IMR-90 (cell line): ENCODE measurements around the gene PHF11. TPM values are rescaled to one million over a fixed set of nuclear protein-coding genes. Genes with fewer than 3 reads are reported as not detected.

Source experiments
- ATAC-seq: fragments of 200-7000 bp; cut with Tn5 transposase; 2 replicates; pipeline ENCODE4 v1.9.1; 2020; ENCODE audit warnings: low read depth, mild to moderate bottlenecking, moderate library complexity
- BruUV-seq: library from RNA; stranded (reverse); fragments of 400-500 nt; replicated peaks from 2 replicates; lab custom pipeline; 2021; lab: Mats Ljungman, UMichigan
- CTCF ChIA-PET: fragments of 300-600 bp; formaldehyde crosslinking; extraction: SDS; loops from one replicate; lab custom pipeline; 2021; ENCODE audit warnings: antibody characterized with exemption; lab: Yijun Ruan, JAX
- POLR2A ChIA-PET: fragments of 300-600 bp; sonication (Branson Sonifier 250); formaldehyde crosslinking; loops from one replicate; lab custom pipeline; 2022; ENCODE audit warnings: antibody characterized with exemption; ENCODE audit not compliant: unreplicated experiment; lab: Charles Lee
- DNase-seq: peaks from one replicate; pipeline ENCODE4 v3.0.0; 2013
- H2AFZ ChIP-seq: replicated peaks from 2 replicates; pipeline ENCODE3; 2013; ENCODE audit warnings: low read length, mild to moderate bottlenecking; ENCODE audit not compliant: poor library complexity
- H2AK5ac ChIP-seq: 2 replicates; pipeline ENCODE4 v1.6.1; 2013; ENCODE audit warnings: low read depth, low read length, inconsistent platforms
- H2AK9ac ChIP-seq: replicated peaks from 2 replicates; pipeline ENCODE3; 2013; ENCODE audit warnings: mild to moderate bottlenecking, low read depth, low read length, moderate library complexity; ENCODE audit not compliant: poor library complexity
- H2BK120ac ChIP-seq: 2 replicates; pipeline ENCODE4 v1.6.1; 2013; ENCODE audit warnings: low read depth, low read length, inconsistent platforms
- H2BK15ac ChIP-seq: 3 replicates; pipeline ENCODE4 v1.6.1; 2013; ENCODE audit warnings: low read depth, low read length, inconsistent platforms
- H2BK20ac ChIP-seq: 2 replicates; pipeline ENCODE4 v1.6.1; 2013; ENCODE audit warnings: low read depth, mild to moderate bottlenecking, inconsistent platforms, low read length, moderate library complexity
- H2BK5ac ChIP-seq: 2 replicates; pipeline ENCODE4 v1.6.1; 2013; ENCODE audit warnings: mild to moderate bottlenecking, low read depth, low read length, inconsistent platforms; ENCODE audit not compliant: poor library complexity, severe bottlenecking
- H3K14ac ChIP-seq: replicated peaks from 2 replicates; pipeline ENCODE4 v1.6.1; 2013; ENCODE audit warnings: low read depth, low read length, inconsistent platforms
- H3K18ac ChIP-seq: 2 replicates; pipeline ENCODE4 v1.6.1; 2013; ENCODE audit warnings: low read depth, low read length, control low read depth
- H3K23ac ChIP-seq: 2 replicates; pipeline ENCODE4 v1.6.1; 2013; ENCODE audit warnings: low read depth, low read length, inconsistent platforms
- H3K27ac ChIP-seq: 2 replicates; pipeline ENCODE4 v1.5.1; 2013; ENCODE audit warnings: mild to moderate bottlenecking, control low read depth, low read length; ENCODE audit not compliant: insufficient read depth
- H3K27me3 ChIP-seq: 2 replicates; pipeline ENCODE4 v1.6.1; 2013; ENCODE audit warnings: low read length; ENCODE audit not compliant: control insufficient read depth, insufficient read depth
- H3K36me3 ChIP-seq: 2 replicates; pipeline ENCODE4 v1.6.1; 2013; ENCODE audit warnings: low read length, mixed read lengths; ENCODE audit not compliant: control insufficient read depth, insufficient read depth
- H3K4ac ChIP-seq: 2 replicates; pipeline ENCODE4 v1.6.1; 2013; ENCODE audit warnings: low read depth, low read length, inconsistent platforms
- H3K4me1 ChIP-seq: 2 replicates; pipeline ENCODE4 v1.6.1; 2013; ENCODE audit warnings: low read length, mixed read lengths; ENCODE audit not compliant: control insufficient read depth, insufficient read depth
- H3K4me2 ChIP-seq: 2 replicates; pipeline ENCODE4 v1.6.1; 2013; ENCODE audit warnings: low read depth, mild to moderate bottlenecking, control low read depth, low read length, moderate library complexity
- H3K4me3 ChIP-seq: 2 replicates; pipeline ENCODE4 v1.5.1; 2013; ENCODE audit warnings: low read depth, mild to moderate bottlenecking, control low read depth, low read length, moderate library complexity; ENCODE audit not compliant: insufficient read depth
- H3K56ac ChIP-seq: 2 replicates; pipeline ENCODE4 v1.6.1; 2013; ENCODE audit warnings: low read length, inconsistent platforms; ENCODE audit not compliant: insufficient read depth; ENCODE audit errors: extremely low read depth
- H3K79me1 ChIP-seq, 2 experiments: 2 replicates each; pipeline ENCODE4 v1.6.1; 2013; ENCODE audit warnings: low read length in 2 of 2, inconsistent platforms in 1 of 2, low read depth in 1 of 2
- H3K9ac ChIP-seq: 2 replicates; pipeline ENCODE4 v1.6.1; 2013; ENCODE audit warnings: low read depth, low read length, control low read depth
- H3K9me1 ChIP-seq: 2 replicates; pipeline ENCODE4 v1.6.1; 2013; ENCODE audit warnings: low read length, inconsistent platforms; ENCODE audit not compliant: insufficient read depth
- H3K9me3 ChIP-seq: 2 replicates; pipeline ENCODE4 v1.6.1; 2013; ENCODE audit warnings: low read length; ENCODE audit not compliant: control insufficient read depth, insufficient read depth
- H4K20me1 ChIP-seq: 2 replicates; pipeline ENCODE4 v1.6.1; 2013; ENCODE audit warnings: low read length, inconsistent platforms; ENCODE audit not compliant: insufficient read depth
- H4K5ac ChIP-seq: 2 replicates; pipeline ENCODE4 v1.6.1; 2013; ENCODE audit warnings: mild to moderate bottlenecking, low read depth, low read length, control low read depth
- H4K8ac ChIP-seq, 2 experiments: 2 replicates each; pipeline ENCODE4 v1.6.1; 2013; ENCODE audit warnings: low read depth in 2 of 2, low read length in 2 of 2, control low read depth in 1 of 2, inconsistent platforms in 1 of 2
- H4K91ac ChIP-seq: 2 replicates; pipeline ENCODE4 v1.6.1; 2013; ENCODE audit warnings: low read depth, low read length, inconsistent platforms; ENCODE audit not compliant: insufficient read depth
- FOS ChIP-seq: fragments of 150-350 bp; IDR thresholded peaks from 2 replicates; pipeline ENCODE4 v1.6.1; 2016; ENCODE audit warnings: low read depth, low read length
- MAZ ChIP-seq: IDR thresholded peaks from 2 replicates; pipeline ENCODE4 v1.6.1; 2012; ENCODE audit warnings: low read depth, mild to moderate bottlenecking, low read length, improper control_type of control experiment, moderate library complexity, borderline replicate concordance
- POLR2A ChIP-seq: IDR thresholded peaks from 2 replicates; pipeline ENCODE4 v1.6.1; 2012; ENCODE audit warnings: mild to moderate bottlenecking, low read depth, low read length
- RCOR1 ChIP-seq: IDR thresholded peaks from 2 replicates; pipeline ENCODE4 v1.6.1; 2012; ENCODE audit warnings: mild to moderate bottlenecking, low read length, improper control_type of control experiment; ENCODE audit not compliant: insufficient replicate concordance
- RFX5 ChIP-seq: IDR thresholded peaks from 2 replicates; pipeline ENCODE4 v1.8.0; 2012; ENCODE audit warnings: low read depth, mild to moderate bottlenecking, low read length, moderate library complexity
- WGBS, 2 experiments: methylation state at CpG; one replicate each; pipeline versions ENCODE4 v1.1.5 to v1.1.7; 2013; ENCODE audit warnings: missing lambda C conversion rate in 2 of 2; ENCODE audit not compliant: insufficient read length in 1 of 2; ENCODE audit errors: extremely low coverage in 2 of 2; 5-methylcytosine and 5-hydroxymethylcytosine counted together
- dilution Hi-C: fragments of 300-500 bp; cut with HindIII; formaldehyde crosslinking; loops from one replicate; pipeline ENCODE4 v1.14.3; 2018; ENCODE audit warnings: low sequenced_read_pairs; ENCODE audit not compliant: unreplicated experiment
- in situ Hi-C: fragments of 300-500 bp; cut with MboI; formaldehyde crosslinking; loops from 3 replicates; pipeline ENCODE4 v1.14.3; 2019; ENCODE audit warnings: low sequenced_read_pairs, inconsistent platforms, mixed read lengths
- intact Hi-C: fragments of 100-400 bp; cut with micrococcal nuclease; formaldehyde crosslinking; loops from 2 replicates; pipeline ENCODE4 v1.10.0; 2022
- polyA plus RNA-seq, 3 experiments: library from polyadenylated mRNA; depleted of rRNA; stranded (reverse); fragments of >200 nt; gene quantifications; 2 replicates each; pipeline ENCODE4 v1.2.3, GENCODE V29; 2012; ENCODE audit warnings: low replicate concordance in 1 of 3
- total RNA-seq: library from RNA; depleted of rRNA; stranded (reverse); fragments of >200 nt; gene quantifications from 2 replicates; pipeline ENCODE4 v1.2.3, GENCODE V29; 2012

The PHF11 gene
- total and polyA plus RNA-seq, 2 of the 4 experiments (the other 2 are of a cell fraction): 3.9 to 15.4 TPM

GRCh38 chr13:49560270-49561061 lies 64.7 kb downstream of the PHF11 start (continued):
- no peak for TF ChIP-seq FOS
- no peak for TF ChIP-seq MAZ
- TF ChIP-seq RCOR1: no peak

DNA sequence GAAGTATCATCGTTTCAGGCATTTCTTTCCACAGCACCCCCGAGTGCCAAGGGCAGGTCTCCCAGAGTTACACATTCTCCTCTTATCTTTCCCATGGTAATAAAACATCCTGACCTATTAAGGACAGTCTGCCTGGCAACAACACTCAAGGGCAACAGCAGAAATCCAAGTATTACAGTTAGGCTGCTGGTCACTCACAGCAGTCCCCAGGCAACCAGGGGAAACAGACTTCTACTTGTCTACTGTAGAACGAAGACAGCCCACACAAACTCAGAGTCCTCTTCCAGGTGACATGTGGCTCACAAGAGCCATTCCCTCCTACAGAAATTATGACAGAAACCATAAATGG lies 65.3 kb downstream of the PHF11 start:
- Histone ChIP-seq H2BK15ac (no peak overlapping the region), H2BK20ac (no peak overlapping the region), H3K18ac (no peak overlapping the region; the same call in 1 of the 2 replicates), H4K5ac (no peak overlapping the region), H3K4ac (no peak overlapping the region), H3K36me3 (peaks cover 15% of the 10 kb centered on the region), H3K9ac (no peak overlapping the region), H4K8ac (no peak overlapping the region), H3K9me1 (peaks cover 4% of the 10 kb centered on the region), H2BK120ac (no peak overlapping the region), H2AK5ac (no peak overlapping the region), H3K23ac (no peak overlapping the region), H3K56ac (no peak overlapping the region), H4K20me1 (no peaks in the 10 kb centered on the region), H3K27ac (no peak overlapping the region; the same call in 1 of the 2 replicates), H3K4me2 (no peak overlapping the region; the same call in 1 of the 2 replicates), H3K14ac (no peak overlapping the region), H4K91ac (no peak overlapping the region), H3K4me3 (no peak overlapping the region), H3K9me3 (no peaks in the 10 kb centered on the region), H3K27me3 (no peaks in the 10 kb centered on the region), H2BK5ac (no peak overlapping the region), H2AK9ac (no peak overlapping the region), H2AFZ (no peak overlapping the region), H3K4me1 (peaks cover 7% of the 10 kb centered on the region), H3K79me1 (peaks cover 0 to 11% of the 10 kb centered on the region in 2 experiments; a peak in 2 of 4 replicates)
- TF ChIP-seq POLR2A (no peak), RFX5 (peak; percentile 34; the same call in 1 of the 2 replicates)
- in situ Hi-C loops (no loop called here), dilution Hi-C loops (no loop called here), intact Hi-C loops (no loop called here)
- ChIA-PET CTCF (interaction anchor here (0.8 to 1.7 kb wide), 3 partner anchors 9 to 17 kb away, joined by 3 to 4 read pairs (median 3); no protein-coding TSS in a partner anchor), POLR2A (interaction anchor here (0.7 kb wide), 1 partner anchor 312 kb away, joined by 3 read pairs; no protein-coding TSS in a partner anchor)
- ATAC-seq (peak; percentile 24; the same call in 1 of the 2 replicates), DNase-seq (no peak)
- no TSS peak for BruUV-seq
- WGBS, 2 experiments: no CpG with 5 or more reads among the region's 3 CpGs
